Skeletal muscle satellite cell (primary cell): ENCODE results near the gene CERS6. TPM values are rescaled to one million over a fixed set of nuclear protein-coding genes. Genes with fewer than 3 reads are reported as not detected.

Source experiments
- small RNA-seq: library from RNA; depleted of rRNA; stranded (forward); fragments of <200 nt; gene quantifications from one replicate; pipeline ENCODE3, GENCODE V24; 2012

Gene CERS6

Small RNA genes lying within 50 kb of the gene (small RNA-seq; reads per million reads assigned to genes)
- gene MIR4774 = not detected
- gene RN7SL813P = not detected
- not detected for gene RNU6-766P
